T-helper 1 cell treated with Interleukin-12 subunit alpha and Interleukin-12 subunit beta and Interleukin-4 antibody, amounts not matched to agents 30 μg/mL and 1 μg/mL, for 36 hours (primary cell): ENCODE data around the gene TMEM125.

ENCODE experiments used
- H3K27ac Mint-ChIP-seq: one replicate; pipeline ENCODE4 v1.8.0; 2021; ENCODE audit warnings: mild to moderate bottlenecking, mixed read lengths
- H3K27me3 Mint-ChIP-seq: one replicate; pipeline ENCODE4 v1.8.0; 2021; ENCODE audit warnings: low read depth, mixed read lengths
- H3K36me3 Mint-ChIP-seq: one replicate; pipeline ENCODE4 v1.8.0; 2021; ENCODE audit warnings: low read depth, mixed read lengths
- H3K4me1 Mint-ChIP-seq: one replicate; pipeline ENCODE4 v1.8.0; 2021; ENCODE audit warnings: low read depth, mixed read lengths
- H3K4me3 Mint-ChIP-seq: one replicate; pipeline ENCODE4 v1.8.0; 2021; ENCODE audit warnings: mild to moderate bottlenecking, moderate library complexity, mixed read lengths
- H3K9me3 Mint-ChIP-seq: one replicate; pipeline ENCODE4 v1.8.0; 2021; ENCODE audit warnings: mixed read lengths

The TMEM125 gene

DNA sequence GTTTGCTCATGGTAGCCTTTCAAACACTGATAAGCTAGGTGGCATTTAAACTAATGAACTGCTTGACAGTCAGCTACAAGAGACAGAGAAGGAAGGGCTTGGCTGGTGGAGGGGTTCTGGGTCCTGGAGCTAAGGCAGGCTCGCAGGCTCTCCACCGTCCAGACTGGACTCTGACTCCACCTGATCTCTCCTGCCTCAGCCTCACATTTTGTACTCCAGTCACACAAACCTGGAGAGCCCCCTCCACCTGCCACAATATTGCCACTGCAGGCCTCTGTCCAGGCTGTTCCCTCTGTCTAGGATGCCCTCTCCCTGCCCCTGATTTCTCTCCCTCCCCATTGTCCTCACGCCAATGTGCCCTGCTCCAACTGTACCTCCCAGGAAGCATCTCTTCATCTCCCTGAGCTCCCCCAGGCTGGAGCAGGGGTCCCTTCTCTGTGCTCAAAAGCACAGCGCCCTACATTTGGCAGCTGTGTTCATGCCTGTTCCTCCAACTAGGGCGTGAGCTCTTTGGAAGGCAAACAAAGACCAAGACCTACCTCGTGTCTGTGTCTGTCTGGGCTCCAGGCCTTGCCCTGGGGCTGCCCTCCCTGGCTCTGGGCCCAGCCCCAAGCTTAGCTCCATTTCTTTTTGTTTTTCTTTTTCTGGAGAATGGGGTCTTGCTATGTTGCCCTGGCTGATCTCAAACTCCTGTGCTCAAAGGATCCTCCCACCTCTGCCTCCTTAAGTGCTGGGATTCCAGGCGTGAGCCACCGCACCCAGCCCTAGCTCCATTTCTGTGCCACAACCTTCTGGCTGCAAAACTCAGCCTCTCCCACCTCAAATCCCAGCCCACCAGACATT lies 33.9 kb downstream of the TMEM125 start:
- Mint-ChIP-seq H3K4me3 (no peak overlapping the region), H3K27ac (no peak overlapping the region), H3K9me3 (no peaks in the 10 kb centered on the region), H3K27me3 (no peaks in the 10 kb centered on the region), H3K36me3 (no peaks in the 10 kb centered on the region), H3K4me1 (peaks cover 2% of the 10 kb centered on the region)

- Mint-ChIP-seq H3K9me3 (no peaks in the 10 kb centered on the region), H3K4me1 (peaks cover 2% of the 10 kb centered on the region), H3K27me3 (no peaks in the 10 kb centered on the region), H3K36me3 (no peaks in the 10 kb centered on the region), H3K4me3 (no peak overlapping the region), H3K27ac (no peak overlapping the region)
Measured at GRCh38 chr1:43304314-43304681, 34.5 kb downstream of the TMEM125 start.

DNA sequence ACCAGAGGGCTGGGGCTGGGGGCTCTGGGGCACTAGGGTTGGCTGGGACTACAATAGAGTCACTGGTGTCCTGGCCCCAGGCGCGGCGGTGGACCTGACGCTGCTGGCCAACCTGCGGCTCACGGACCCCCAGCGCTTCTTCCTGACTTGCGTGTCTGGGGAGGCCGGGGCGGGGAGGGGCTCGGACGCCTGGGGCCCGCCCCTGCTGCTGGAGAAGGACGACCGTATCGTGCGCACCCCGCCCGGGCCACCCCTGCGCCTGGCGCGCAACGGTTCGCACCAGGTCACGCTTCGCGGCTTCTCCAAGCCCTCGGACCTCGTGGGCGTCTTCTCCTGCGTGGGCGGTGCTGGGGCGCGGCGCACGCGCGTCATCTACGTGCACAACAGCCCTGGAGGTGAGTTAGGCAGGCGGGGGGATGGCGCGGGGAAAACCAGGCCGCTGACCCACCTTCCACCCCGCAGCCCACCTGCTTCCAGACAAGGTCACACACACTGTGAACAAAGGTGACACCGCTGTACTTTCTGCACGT lies 35.1 kb downstream of the TMEM125 start:
- no peak overlapping the region for H3K27ac Mint-ChIP-seq
- H3K9me3 Mint-ChIP-seq: no peaks in the 10 kb centered on the region
- H3K36me3 Mint-ChIP-seq: no peaks in the 10 kb centered on the region
- H3K4me1 Mint-ChIP-seq: peaks cover 2% of the 10 kb centered on the region
- H3K4me3 Mint-ChIP-seq: no peak overlapping the region
- H3K27me3 Mint-ChIP-seq: no peaks in the 10 kb centered on the region

DNA sequence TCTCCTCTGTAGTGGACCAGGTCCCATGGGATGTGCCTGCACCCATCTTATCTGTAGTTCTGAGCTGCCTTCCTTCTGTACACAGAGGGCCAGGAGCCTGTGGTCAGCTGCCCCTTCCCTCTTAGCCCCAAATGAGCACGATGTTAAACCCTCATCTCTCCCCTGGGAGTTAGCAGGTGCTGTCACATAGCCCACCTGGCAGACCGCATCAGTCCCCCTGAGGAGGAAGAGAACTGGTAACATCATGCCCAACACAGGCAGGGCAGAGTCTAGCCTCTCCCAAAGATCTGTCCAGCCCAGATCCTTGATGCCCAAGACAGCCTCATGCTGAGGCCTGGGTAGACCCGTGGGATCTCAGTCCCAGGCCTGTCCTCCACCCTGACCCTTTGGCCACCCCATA lies 35.7 kb downstream of the TMEM125 start:
- Mint-ChIP-seq H3K27ac (no peak overlapping the region), H3K4me1 (peaks cover 2% of the 10 kb centered on the region), H3K9me3 (no peaks in the 10 kb centered on the region), H3K36me3 (no peaks in the 10 kb centered on the region), H3K4me3 (no peak overlapping the region), H3K27me3 (no peaks in the 10 kb centered on the region)

GRCh38 chr1:43305926-43306687 lies 36.3 kb downstream of the TMEM125 start:
- Mint-ChIP-seq H3K9me3 (no peaks in the 10 kb centered on the region), H3K4me3 (no peak overlapping the region), H3K4me1 (peaks cover 2% of the 10 kb centered on the region), H3K27me3 (peaks cover 4% of the 10 kb centered on the region), H3K27ac (no peak overlapping the region), H3K36me3 (no peaks in the 10 kb centered on the region)

DNA sequence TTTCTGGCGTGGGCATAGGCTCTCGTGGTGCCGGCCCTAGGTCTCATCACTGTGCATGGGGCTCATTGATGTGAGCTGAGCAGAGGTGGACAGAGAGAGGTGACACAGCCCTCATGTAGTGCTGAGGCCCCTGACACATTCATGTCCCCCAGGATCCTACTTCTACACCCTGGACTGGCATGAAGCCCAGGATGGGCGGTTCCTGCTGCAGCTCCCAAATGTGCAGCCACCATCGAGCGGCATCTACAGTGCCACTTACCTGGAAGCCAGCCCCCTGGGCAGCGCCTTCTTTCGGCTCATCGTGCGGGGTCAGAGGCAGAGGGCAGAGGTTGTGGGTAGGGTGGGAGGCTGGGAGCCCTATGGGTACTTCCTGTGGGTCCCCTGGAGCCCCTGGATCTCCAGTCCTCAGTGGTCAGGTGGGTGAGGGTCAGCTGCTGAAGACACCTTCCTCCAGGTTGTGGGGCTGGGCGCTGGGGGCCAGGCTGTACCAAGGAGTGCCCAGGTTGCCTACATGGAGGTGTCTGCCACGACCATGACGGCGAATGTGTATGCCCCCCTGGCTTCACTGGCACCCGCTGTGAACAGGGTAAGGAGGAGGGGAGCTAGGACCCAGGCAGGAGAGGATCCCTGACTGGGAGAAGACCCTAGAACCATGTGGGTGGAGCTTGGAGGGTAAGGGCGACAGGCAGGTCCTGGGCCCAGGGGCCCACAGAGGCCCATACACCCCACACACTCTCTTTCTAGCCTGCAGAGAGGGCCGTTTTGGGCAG lies 37.1 kb downstream of the TMEM125 start:
- peaks cover 4% of the 10 kb centered on the region for H3K27me3 Mint-ChIP-seq
- no peak overlapping the region for H3K27ac Mint-ChIP-seq
- no peaks in the 10 kb centered on the region for H3K36me3 Mint-ChIP-seq

DNA sequence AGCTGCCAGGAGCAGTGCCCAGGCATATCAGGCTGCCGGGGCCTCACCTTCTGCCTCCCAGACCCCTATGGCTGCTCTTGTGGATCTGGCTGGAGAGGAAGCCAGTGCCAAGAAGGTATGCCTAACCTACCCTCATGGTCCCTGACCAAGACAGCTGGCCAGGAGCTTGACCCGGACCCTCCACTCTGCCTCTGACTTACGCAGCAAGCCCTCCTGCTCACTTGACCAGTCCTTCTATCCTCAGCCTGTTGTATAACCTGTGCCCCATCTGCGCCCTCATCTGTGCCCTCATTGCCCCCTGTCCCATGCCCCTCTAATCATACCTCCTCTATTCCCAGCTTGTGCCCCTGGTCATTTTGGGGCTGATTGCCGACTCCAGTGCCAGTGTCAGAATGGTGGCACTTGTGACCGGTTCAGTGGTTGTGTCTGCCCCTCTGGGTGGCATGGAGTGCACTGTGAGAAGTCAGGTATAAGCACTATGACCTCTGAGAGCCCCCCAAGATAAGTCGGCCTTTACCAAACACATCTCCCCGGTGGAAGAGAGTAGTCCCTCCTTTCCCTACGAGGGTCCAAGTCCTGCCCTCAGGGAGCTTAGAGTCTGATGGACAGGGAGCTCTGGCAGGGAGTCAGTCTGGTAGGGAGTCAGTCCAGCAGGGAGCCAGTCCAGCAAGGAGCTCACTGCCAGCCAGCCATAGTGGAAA lies 37.8 kb downstream of the TMEM125 start:
- peaks cover 4% of the 10 kb centered on the region for H3K27me3 Mint-ChIP-seq
- peaks cover 2% of the 10 kb centered on the region for H3K4me1 Mint-ChIP-seq
- no peaks in the 10 kb centered on the region for H3K9me3 Mint-ChIP-seq
- H3K27ac Mint-ChIP-seq: no peak overlapping the region
- no peaks in the 10 kb centered on the region for H3K36me3 Mint-ChIP-seq
- H3K4me3 Mint-ChIP-seq: no peak overlapping the region

More for the DNA sequence above, 37.1 kb downstream of the TMEM125 start:
- Mint-ChIP-seq H3K4me1 (peaks cover 2% of the 10 kb centered on the region), H3K4me3 (no peak overlapping the region), H3K9me3 (no peaks in the 10 kb centered on the region)

DNA sequence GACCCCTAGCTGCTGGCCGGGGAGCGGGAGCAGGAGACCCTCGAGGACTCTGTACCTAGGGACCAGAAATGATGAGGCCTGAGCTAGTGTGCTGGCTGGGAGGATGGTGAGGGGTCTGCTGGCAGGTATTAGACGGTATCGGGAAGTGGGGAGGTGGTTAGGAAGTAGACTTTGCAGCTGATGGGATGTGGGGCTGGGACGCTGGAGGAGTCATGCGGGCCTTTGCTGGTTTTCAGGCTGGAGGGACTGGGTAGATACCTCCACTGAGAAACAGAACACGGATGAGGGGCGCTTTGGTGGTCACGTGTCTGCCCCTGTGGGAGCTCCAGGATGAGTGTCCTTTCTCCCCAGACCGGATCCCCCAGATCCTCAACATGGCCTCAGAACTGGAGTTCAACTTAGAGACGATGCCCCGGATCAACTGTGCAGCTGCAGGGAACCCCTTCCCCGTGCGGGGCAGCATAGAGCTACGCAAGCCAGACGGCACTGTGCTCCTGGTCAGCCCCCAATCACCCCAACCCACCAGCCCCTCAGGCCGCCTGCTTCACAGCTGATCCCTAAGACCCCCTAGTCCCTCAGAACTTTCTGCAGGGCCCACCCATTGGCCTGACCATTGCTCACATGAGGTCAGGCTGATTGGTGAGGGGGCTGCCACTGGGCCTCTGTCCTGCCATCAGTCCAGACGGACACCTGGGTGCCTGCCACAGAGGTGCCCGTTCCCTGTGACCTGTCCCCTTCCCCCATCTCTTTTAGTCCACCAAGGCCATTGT lies 39.0 kb downstream of the TMEM125 start:
- Mint-ChIP-seq H3K27me3 (peaks cover 4% of the 10 kb centered on the region), H3K36me3 (no peaks in the 10 kb centered on the region), H3K4me3 (no peak overlapping the region), H3K4me1 (peaks cover 2% of the 10 kb centered on the region), H3K9me3 (no peaks in the 10 kb centered on the region), H3K27ac (no peak overlapping the region)

DNA sequence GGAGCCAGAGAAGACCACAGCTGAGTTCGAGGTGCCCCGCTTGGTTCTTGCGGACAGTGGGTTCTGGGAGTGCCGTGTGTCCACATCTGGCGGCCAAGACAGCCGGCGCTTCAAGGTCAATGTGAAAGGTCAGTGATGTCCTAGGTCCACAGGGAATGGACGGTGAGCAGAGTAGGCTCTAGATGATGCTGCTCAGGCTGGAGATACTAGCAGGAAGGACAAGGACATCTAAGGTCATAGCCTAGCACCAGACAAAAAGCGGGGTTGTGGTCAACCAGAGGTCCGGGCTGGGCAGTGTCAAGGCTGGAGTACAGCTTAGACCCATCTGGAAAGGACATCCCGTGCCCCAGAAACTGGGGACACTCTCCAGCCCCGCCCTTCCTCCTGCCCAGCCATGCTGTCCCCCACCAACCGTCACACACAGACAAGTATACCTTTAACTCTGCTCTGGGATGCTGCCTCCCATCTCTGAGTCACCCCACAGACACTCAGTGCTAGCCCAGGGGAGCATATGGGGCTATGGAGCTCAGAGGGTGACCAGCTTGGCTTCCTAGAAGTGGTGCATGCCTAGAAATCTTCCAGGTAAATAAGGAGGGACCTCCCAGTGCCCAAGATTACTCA lies 39.7 kb downstream of the TMEM125 start:
- no peaks in the 10 kb centered on the region for H3K36me3 Mint-ChIP-seq
- H3K4me1 Mint-ChIP-seq: no peaks in the 10 kb centered on the region

GRCh38 chr1:43311521-43311920 lies 41.7 kb downstream of the TMEM125 start:
- H3K27me3 Mint-ChIP-seq: peaks cover 4% of the 10 kb centered on the region
- no peak overlapping the region for H3K27ac Mint-ChIP-seq
- H3K4me1 Mint-ChIP-seq: no peaks in the 10 kb centered on the region
- H3K9me3 Mint-ChIP-seq: no peaks in the 10 kb centered on the region
- H3K36me3 Mint-ChIP-seq: no peaks in the 10 kb centered on the region
- no peak overlapping the region for H3K4me3 Mint-ChIP-seq

More for the DNA sequence above, 39.7 kb downstream of the TMEM125 start:
- Mint-ChIP-seq H3K27ac (no peak overlapping the region), H3K27me3 (peaks cover 4% of the 10 kb centered on the region), H3K4me3 (no peak overlapping the region), H3K9me3 (no peaks in the 10 kb centered on the region)

GRCh38 chr1:43312212-43312623 lies 42.4 kb downstream of the TMEM125 start:
- H3K9me3 Mint-ChIP-seq: no peaks in the 10 kb centered on the region
- H3K27me3 Mint-ChIP-seq: peaks cover 4% of the 10 kb centered on the region
- no peaks in the 10 kb centered on the region for H3K4me1 Mint-ChIP-seq
- no peak overlapping the region for H3K4me3 Mint-ChIP-seq
- no peaks in the 10 kb centered on the region for H3K36me3 Mint-ChIP-seq
- H3K27ac Mint-ChIP-seq: no peak overlapping the region

DNA sequence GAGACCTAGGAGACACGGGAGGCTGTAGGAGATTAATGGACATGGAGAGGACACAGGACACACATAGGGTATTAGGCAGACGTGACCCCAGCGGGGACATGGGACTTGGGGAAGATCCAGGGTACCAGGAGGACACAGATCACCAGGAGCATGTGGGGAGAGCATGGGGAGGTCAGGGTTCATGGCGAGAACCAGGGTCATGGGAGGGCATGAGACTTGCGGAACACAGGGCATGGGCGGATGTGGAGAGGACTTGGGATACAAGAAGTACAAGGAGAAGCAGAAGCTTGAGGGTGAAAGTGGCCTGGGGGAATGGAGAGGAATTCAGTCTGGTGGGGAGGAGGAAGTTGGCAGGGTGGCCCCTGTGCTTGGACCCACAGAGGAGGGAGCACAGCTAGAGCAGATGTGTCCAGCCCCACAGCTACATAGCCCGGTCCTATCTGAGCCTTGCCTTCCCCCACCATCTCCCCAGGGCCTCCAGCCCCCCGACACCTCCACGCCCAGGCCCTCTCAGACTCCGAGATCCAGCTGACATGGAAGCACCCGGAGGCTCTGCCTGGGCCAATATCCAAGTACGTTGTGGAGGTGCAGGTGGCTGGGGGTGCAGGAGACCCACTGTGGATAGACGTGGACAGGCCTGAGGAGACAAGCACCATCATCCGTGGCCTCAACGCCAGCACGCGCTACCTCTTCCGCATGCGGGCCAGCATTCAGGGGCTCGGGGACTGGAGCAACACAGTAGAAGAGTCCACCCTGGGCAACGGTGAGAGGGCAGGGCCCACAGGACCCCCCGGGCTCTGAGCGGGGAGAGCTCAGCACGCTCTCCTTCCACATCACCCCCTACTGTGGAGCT lies 43.1 kb downstream of the TMEM125 start:
- H3K27me3 Mint-ChIP-seq: peaks cover 4% of the 10 kb centered on the region
- H3K27ac Mint-ChIP-seq: no peak overlapping the region
- H3K4me1 Mint-ChIP-seq: no peaks in the 10 kb centered on the region
- no peaks in the 10 kb centered on the region for H3K36me3 Mint-ChIP-seq
- no peaks in the 10 kb centered on the region for H3K9me3 Mint-ChIP-seq
- no peak overlapping the region for H3K4me3 Mint-ChIP-seq
